HG03565 (cell line): ENCODE data around the gene NFIX.
"Not testable (repeated sequence)": the region's sequence is repeated elsewhere in the genome, so short reads cannot be mapped to it uniquely, and the experiment has no call there.

Experiments
- ATAC-seq: cut with Tn5 transposase; IDR thresholded peaks from one replicate; pipeline ENCODE4 v1.9.1; 2021; ENCODE audit warnings: mild to moderate bottlenecking, moderate library complexity; ENCODE audit not compliant: unreplicated experiment

The NFIX gene

GRCh38 chr19:12957389-12957952 lies 37.8 kb upstream of the NFIX start:
- ATAC-seq, result not testable (repeated sequence)

GRCh38 chr19:12959481-12959880 lies 35.8 kb upstream of the NFIX start:
- ATAC-seq, result no peak

GRCh38 chr19:12965017-12965811 lies 30.1 kb upstream of the NFIX start:
- ATAC-seq, result no peak

- ATAC-seq, result no peak
Observed at GRCh38 chr19:12965812-12966135, 29.5 kb upstream of the NFIX start.

DNA sequence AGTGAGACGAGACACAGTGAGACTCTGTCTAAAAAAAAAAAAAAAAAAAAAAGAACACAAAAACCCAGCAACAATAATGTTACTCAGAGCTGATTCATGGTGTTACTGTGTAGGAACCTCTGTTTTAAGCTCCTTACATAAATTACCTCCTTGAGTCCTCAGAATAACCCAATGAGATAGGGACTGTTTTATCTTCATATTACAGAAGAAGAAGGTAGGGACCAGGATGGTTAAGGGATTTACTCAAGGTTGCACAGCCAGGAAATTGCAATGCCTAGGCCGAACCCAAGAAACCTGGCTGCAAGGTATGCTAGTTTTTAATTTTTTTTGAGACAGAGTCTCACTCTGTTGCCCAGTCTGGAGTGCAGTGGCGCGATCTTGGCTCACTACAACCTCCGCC lies 27.4 kb upstream of the NFIX start:
- ATAC-seq, result no peak

DNA sequence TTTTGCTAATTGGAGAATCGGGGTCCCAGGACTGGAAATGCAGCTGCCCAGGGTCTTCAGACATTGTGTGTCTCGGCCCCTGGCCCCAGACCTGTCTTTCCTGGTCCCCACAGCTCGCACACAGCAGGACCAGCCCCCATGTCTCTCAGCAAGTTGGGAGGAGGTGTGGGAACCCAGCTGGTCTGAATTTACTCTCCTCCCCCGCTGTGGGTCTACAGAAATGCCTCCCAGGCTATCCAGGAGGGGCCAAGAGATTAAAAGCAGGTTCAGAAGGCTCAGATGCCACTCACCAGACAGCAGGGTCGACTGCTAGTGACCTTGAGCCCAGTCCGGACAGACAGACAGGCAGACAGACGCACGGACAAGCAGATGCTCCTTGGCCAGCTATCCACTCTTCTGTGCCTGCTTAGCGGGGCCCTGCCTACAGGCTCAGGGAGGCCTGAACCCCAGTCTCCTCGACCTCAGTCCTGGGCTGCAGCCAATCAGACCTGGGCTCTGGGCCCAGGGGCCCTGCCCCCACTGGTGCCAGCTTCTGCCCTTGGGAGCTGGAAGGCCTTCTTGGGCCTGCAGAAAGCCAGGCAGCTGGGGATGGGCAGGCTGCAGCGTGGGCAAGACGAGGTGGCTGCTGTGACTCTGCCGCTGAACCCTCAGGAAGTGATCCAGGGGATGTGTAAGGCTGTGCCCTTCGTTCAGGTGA lies 25.8 kb upstream of the NFIX start, which contains the start of gene DAND5:
TSS of gene DAND5 (plus strand) at position 285 of the 697 bp plus-strand sequence. CDS start at position 370, 85 bp downstream.
- ATAC-seq, result no peak

GRCh38 chr19:12970070-12970820 lies 25.0 kb upstream of the NFIX start:
- ATAC-seq, result no peak

DNA sequence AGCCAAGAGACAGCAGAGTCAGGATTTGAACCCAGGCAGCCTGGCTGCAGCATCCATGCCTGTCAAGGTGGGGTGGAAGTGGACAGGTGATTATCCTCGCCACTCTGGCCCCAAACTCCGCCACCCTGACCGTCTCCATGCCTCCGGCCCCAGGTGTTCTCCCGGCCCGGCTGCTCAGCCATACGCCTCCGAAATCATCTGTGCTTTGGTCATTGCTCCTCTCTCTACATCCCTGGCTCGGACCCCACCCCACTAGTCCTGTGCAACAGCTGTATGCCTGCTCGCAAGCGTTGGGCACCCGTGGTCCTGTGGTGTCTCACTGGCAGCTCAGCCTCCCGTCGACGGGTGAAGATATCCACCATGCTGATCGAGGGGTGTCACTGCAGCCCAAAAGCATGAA lies 22.0 kb upstream of the NFIX start:
- no peak for ATAC-seq

DNA sequence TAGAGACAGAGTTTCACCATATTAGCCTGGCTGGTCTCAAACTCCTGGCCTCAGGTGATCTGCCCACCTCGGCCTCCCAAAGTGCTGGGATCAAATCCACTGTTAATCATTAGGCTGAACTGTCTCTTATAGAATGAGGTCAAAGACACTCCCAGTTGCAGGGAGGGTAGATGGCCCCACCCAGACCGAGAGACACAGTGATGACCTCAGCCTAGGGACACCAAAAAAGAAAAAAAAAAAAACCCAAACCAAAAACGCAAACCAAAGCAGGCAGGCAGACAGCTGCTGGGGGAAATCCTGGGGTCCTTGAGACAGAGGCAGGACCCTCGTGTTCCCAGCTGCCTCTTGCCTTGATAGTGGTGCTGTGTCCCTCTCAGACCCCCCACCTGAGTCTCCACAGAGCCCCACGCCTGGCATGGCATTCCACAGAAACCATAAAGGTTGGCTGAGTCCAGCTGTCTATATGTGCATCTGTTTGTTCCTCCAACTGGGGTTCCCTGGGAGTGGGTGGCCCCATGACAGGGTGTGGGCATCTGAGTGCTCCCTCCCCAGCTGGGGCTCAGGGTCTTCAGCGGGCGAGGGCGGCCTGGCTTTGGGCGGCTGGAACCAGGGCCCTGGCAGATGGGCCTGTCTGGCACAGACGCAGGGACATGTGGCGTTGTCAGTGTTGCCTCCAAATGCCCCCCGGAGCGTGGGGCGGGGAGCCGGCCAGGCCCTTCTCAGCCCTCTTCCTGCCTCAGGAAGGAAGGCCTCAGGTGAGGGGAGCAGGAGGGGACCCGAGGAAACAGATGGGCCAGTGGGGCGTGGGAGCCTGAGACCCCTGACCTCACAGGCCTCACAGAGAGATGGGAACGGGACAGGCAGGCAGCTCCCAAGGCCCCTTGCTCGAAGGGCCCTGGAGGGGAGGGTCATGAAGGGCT lies 20.7 kb upstream of the NFIX start:
- ATAC-seq, result no peak

DNA sequence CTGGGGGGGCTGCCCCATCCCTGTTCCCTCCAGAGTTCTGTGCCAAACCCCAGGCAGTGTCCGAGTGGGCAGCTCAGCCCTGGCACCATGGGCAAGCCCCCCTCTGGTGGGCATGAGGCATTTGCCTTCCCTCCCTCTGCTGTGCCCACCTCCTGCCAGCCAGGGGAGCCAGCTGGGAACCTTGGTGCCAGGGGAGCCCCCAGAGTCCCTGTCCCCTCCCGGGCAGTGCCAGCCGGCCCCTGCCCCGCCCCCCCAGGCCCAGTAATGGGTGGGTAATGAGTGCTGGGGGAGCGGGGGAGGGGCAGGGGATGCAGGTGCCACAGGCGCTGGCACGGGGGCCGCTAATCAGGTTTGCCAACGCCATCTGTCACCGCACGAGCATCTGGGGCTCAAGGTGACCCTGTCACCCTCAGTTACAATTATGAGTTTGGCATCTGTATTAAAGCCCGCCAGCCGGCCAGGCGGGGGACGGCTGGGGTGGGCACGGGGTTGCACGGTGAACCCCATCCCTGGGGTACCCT lies 20.0 kb upstream of the NFIX start:
- ATAC-seq, result no peak

DNA sequence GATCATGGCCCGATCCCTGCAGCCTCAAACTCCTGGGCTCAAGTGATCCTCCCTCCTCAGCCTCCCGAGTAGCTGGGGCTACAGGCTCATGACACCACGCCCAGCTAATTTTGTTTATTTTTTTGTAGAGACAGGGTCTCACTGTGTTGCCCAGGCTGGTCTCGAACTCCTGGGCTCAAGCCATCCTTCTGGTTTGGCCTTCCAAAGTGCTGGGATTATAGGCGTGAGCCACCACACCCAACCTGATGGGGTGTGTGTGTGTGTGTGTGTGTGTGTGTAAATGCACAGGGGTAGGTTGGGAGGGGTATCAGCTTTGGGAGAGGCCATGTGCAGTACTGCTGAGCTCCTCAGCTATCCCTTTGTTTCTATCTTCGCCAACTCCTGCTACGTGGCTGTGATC lies 19.2 kb upstream of the NFIX start:
- not testable (repeated sequence) for ATAC-seq

DNA sequence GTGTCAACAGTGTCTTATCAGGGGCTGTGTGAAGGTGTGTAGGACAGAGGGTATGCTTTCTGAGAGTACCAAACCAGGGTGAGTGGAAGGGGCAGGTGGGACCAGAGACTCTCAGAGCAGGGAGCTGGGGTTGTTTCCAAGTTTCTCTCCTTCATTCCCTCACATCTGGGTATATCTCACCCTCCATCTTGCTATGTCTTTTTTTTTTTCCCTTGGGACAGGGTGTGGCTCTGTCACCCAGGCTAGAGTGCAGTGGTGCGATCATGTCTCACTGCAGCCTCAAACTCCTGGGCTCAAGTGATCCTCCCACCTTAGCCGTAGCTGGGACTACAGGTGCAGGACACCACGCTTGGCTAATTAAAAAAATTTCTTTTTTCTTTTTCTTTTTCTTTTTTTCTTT lies 15.3 kb upstream of the NFIX start:
- ATAC-seq, result no peak

DNA sequence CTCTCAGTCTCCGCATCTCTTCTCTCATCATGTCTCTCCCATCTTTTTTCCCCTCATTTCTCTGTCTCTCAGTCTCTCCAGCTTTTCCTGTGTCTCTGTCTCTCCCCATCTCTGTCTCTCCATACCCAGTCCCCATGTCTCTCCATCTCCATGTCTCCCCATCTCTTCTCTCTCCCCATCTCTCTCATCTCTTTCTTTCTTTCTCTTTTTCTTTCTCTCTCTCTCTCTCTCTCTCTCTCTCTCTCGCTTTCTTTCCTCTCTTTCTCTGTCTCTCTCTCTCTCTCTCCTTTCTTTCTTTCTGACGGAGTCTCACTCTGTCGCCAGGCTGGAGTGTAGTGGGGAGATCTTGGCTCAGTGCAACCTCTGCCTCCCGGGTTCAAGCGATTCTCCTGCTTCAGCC lies 12.6 kb upstream of the NFIX start:
- no peak for ATAC-seq

- ATAC-seq, result no peak
Observed at GRCh38 chr19:12983091-12983490, 12.2 kb upstream of the NFIX start.

- ATAC-seq, result peak; percentile 45
Observed at GRCh38 chr19:12983542-12984142, 11.6 kb upstream of the NFIX start.

DNA sequence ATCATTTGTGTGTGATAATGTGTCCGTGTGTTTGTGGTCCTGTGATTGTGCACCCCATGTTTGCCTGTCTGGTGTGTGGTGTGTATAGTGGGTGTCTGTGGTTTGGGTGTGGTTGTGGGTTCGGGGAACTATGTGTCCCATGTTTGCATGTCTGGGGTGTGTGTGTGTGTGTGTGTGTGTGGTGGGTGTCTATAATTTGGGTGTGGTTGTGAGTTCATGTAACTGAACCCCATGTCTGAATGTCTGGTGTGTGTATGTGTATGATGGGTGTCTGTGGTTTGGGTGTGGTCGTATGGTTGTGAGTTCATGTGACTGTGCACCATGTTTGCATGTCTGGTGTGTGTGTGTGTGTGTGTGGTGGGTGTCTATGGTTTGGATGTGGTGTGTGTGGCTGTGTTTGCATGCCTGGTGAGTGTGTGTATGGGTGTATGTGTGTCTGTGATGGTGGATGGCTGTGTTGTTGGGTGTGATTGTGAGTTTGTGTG lies 11.1 kb upstream of the NFIX start:
- no peak for ATAC-seq

GRCh38 chr19:12984683-12985048 lies 10.6 kb upstream of the NFIX start:
- ATAC-seq, result no peak

DNA sequence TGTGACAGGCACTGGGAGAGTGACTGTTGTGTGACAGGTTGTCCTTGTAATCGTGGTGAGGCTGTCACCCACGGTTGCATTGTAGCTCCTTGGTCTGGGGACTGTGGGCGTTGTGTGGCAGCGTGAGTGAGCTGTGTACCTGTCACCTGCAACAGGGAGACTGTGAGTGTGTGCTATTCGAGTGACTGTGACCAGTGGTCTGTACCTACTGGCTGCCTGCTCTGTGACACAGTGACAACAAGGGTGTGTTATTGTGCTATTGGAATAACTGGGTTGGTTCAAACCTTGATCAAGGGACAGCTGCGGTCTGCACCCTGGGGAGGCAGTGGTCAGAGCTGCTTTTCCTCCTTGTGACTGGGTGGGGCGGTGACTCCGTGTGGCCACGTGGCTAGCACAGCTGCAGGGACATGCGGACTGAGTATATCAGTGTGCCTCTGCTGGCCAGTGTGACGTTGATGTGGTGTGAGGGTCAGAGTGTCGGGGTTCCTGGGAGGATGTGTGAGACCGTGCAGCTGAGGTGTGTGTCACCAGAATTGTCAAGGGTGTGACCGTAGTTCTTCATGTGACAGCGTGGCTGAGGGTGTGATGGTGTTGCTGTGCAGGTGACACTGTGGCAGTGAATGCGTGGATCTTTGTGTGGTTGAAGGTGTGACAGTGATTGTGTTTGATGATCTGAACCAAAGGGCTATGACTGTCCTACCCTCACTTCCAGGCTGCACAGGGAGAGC lies 10.1 kb upstream of the NFIX start:
- ATAC-seq, result no peak

DNA sequence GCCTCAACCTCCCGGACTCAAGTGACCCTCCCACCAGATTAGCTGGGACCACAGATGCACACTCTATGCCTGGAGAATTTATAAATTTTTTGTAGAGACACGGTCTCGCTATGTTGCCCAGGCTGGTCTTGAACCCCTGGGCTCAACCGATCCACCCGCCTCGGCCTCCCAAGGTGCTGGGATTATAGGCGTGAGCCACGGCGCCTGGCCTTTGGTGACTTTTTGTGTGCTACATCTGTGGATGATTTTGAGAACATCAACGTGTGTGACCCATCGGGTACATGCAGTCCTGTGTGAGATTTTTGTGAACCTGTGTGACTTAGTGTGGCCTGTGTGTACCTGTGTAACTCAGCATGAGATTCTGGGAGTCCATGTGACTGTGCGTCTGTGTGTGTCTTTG lies 8.5 kb upstream of the NFIX start:
- no peak for ATAC-seq
